GM18508 (cell line): ENCODE results near the gene MUC22.
"Not testable (repeated sequence)": the region's sequence is repeated elsewhere in the genome, so short reads cannot be mapped to it uniquely, and the experiment has no call there.

Experiments used
- ATAC-seq: cut with Tn5 transposase; IDR thresholded peaks from one replicate; pipeline ENCODE4 v1.9.1; 2021; ENCODE audit warnings: moderate number of reproducible peaks; ENCODE audit not compliant: insufficient read depth, unreplicated experiment

Gene MUC22

GRCh38 chr6:30991891-30992290 lies 18.4 kb upstream of the MUC22 start:
- no peak for ATAC-seq

DNA sequence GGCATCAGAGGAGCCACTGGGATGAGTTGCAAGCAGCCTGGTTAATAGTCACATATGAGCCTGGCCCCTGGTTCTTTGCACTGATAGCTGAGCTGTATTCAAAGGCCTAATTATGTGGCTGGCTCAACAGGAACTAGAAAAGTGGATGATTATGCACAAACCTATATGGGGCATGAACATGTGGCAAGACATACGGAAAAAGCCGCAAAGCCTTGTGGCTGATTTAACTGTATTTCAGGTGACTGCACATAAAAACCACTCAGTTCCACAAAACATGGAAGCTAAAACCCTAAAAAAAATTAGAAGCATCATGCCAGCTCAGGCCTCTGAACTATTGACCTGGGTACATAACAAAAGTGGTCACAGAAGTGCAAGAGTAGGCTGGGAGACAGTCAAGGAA lies 13.0 kb upstream of the MUC22 start:
- no peak for ATAC-seq

DNA sequence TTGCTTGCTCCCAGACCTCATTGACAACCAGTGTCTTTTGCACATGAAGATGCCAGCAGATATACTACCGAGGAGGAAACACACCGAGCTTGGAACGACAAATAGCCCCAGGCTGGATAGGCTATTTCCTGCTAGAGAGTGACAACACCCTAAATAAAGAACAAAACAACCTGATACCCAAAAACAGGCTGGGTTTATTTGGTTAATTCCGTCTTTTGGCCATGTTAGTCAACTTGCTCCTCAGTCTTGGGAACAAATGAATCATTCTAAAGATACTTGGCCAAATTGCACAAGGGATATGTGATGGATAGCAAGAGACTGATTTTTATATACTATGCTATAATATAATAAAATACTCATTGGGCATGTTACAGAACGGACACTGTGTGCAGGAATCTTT lies 11.5 kb upstream of the MUC22 start:
- no peak for ATAC-seq

DNA sequence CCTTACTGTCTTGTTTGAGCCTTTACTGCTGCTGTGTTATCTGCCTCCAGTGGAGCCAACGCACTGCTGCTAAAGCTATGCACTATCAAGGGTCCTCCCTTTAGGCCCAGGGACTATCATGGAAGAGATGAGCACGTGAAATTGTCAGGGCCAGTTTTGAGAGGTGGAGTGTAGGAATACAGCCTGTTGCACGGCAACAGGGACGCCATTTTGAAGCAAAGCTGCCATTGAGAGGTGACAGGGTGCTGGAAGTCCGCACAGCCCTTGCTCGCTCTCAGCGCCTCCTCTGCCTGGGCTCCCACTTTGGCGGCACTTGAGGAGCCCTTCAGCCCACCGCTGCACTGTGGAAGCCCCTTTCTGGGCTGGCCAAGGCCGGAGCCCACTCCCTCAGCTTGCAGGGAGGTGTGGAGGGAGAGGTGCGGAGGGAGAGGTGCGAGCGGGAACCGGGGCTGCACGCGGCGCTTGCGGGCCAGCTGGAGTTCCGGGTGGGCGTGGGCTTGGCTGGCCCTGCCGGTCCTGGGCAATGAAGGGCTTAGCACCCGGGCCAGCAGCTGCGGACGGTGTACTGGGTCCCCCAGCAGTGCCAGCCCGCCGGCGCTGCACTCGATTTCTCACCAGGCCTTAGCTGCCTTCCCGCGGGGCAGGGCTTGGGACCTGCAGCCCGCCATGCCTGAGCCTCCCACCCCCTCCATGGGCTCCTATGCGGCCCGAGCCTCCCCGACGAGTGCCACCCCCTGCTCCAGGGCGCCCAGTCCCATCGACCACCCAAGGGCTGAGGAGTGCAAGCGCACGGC lies 10.0 kb upstream of the MUC22 start:
- not testable (repeated sequence) for ATAC-seq

DNA sequence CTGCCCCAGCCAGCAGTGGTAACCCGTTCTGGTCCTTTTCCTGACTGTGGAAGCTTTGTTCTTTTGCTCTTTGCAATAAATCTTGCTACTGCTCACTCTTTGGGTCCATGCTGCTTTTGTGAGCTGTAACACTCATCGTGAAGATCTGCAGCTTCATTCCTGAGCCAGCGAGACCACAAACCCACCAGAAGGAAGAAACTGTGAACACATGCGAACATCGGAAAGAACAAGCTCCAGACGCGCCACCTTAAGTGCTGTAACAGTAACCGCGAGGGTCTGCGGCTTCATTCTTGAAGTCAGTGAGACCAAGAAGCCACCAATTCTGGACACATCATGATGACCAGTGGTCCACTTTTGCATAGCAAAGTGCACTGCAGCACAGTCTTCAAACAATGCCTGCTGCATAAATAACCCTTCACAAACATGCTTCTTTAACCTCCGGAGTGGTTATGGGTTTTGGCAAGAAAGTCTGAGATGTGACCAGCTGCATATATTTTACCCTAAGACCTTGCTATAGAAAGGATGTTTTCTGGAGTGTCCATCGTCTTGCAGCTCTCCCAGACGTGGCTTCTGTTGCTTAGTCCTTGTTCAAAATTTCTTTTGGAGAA lies 8.9 kb upstream of the MUC22 start:
- ATAC-seq = no peak

- ATAC-seq = no peak
Observed at GRCh38 chr6:31002471-31002870, 7.8 kb upstream of the MUC22 start.

DNA sequence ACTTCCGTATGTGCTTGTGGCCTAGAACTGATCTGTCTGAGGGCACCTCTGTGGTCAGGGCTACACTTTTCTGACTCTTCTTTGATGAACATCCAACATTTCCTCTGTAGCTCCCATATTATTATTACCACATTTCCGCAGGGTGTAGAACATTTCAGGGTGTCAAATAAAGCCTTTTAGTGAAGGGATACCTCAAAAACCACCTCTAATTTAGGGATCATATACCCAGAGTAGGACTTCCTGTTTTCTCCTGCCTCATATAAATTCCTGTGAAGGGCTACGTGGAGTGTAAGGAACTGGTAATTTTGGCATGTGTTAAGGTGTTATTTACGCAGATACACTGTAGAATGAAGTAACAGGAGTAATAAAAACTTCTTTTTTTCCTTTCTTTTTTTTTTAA lies 5.5 kb upstream of the MUC22 start:
- no peak for ATAC-seq

GRCh38 chr6:31005249-31006020 lies 4.8 kb upstream of the MUC22 start:
- no peak for ATAC-seq

- no peak for ATAC-seq
Observed at GRCh38 chr6:31007694-31008093, 2.6 kb upstream of the MUC22 start.

GRCh38 chr6:31008165-31008564 lies 2.1 kb upstream of the MUC22 start:
- ATAC-seq = no peak

DNA sequence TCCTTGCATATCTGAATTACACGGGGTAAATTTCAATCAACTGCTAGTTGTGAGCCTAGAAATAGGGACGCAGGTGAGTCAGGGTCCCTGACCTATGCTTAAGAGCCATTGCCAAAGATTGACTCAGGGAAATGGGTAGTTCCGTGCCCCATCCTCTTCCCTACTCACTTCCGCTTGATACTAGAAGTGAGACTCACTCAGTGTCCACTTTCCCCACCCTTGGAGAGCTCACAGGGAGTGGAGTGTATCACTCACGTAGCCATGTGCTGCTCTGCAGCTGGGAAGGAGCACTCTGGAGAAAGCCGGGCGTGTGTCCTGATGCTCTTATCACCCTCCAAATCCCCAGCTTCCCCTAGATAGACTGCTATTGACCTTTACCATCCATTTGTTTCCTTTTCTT lies 543 bp upstream of the MUC22 start:
- no peak for ATAC-seq

- ATAC-seq = no peak
Observed at GRCh38 chr6:31011153-31011552, 879 bp downstream of the MUC22 start.

GRCh38 chr6:31016659-31017299 lies 6.5 kb downstream of the MUC22 start:
- ATAC-seq = no peak

DNA sequence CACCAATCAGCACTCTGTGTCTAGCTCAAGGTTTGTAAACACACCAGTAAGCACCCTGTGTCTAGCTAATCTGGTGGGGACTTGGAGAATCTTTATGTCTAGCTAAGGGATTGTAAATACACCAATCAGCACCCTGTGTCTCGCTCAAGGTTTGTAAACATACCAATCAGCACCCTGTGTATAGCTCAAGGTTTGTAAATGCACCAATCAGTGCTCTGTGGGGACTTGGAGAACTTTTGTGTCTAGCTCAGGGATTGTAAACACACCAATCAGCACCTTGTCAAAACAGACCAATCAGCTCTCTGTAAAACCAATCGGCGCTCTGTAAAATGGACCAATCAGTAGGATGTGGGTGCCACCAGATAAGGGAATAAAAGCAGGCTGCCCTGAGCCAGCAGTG lies 7.2 kb downstream of the MUC22 start:
- ATAC-seq = not testable (repeated sequence)

- no peak for ATAC-seq
Observed at GRCh38 chr6:31020057-31020456, 9.8 kb downstream of the MUC22 start.

GRCh38 chr6:31020631-31021255 lies 10.5 kb downstream of the MUC22 start:
- ATAC-seq = not testable (repeated sequence)

DNA sequence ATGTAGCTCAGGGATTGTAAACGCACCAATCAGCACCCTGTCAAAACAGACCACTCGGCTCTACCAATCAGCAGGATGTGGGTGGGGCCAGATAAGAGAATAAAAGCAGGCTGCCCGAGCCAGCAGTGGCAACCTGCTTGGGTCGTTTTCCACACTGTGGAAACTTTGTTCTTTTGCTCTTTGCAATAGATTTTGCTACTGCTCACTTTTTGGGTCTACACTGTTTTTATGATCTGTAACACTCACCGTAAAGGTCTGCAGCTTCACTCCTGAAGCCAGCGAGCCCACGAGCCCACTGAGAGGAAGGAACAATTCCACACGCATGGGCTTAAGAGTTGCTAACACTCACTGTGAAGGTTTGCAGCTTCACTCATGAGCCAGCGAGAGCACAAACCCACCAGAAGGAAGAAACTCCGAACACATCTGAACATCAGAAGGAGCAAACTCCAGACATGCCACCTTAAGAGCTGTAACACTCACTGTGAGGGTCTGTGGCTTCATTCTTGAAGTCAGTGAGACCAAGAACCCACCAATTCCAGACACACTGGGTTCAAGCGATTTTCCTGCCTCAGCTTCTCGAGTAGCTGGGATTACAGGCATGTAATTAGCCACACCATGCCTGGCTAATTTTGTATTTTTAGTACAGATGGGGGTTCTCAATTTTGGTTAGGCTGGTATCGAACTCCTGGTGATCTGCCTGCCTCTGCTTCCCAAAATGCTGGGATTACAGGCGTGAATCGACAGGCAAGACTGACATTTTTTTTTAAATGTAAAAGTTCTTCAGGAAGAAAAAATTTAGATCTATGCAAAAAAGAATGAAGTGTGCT lies 11.6 kb downstream of the MUC22 start:
- not testable (repeated sequence) for ATAC-seq

DNA sequence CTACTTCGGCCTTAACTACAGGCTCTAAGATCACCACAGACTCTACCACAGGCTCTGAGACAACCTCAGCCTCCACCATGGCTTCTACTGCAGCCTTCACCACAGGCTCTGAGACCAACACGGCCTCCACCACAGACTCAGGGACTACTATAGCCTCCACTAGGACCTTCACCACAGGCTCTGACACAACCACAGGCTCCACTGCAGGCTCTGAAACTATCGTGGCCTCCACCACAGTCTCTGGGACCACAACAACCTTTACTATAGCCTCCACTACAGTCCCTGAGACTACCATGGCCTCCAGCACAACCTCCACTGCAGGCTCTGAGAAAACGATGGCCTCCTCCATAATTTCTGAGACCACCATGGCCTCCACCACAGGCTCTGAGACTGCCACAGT lies 15.3 kb downstream of the MUC22 start:
- ATAC-seq = no peak

GRCh38 chr6:31031095-31031494 lies 20.8 kb downstream of the MUC22 start:
- no peak for ATAC-seq

- ATAC-seq = no peak
Observed at GRCh38 chr6:31033075-31033474, 22.8 kb downstream of the MUC22 start.
